ENCODE measurements around the gene ZNF385C. TPM values are rescaled to one million over a fixed set of nuclear protein-coding genes. Genes with fewer than 3 reads are reported as not detected.

The ZNF385C gene
- 0.12 to 0.39 TPM (median 0.30 TPM) in 5 replicates for total RNA-seq (2022; extraction: Qiagen RNA extraction)

GRCh38 chr17:42097691-42098631 lies at the start of gene ZNF385C:
ZNF385C (minus strand) TSS chr17:42098473; CDS start chr17:42063056, 35,417 bp downstream.

GRCh38 chr17:42122371-42123303 lies 24.4 kb upstream of the ZNF385C start, which contains the start of gene HSPB9:
HSPB9 (plus strand) TSS chr17:42122804; CDS start chr17:42122851, 47 bp downstream.

GRCh38 chr17:42120770-42121769 lies 22.8 kb upstream of the ZNF385C start, which contains the start of gene KAT2A:
KAT2A (minus strand) TSS chr17:42121367; CDS start chr17:42121304, 63 bp downstream.

GRCh38 chr17:42112552-42113176 lies 14.4 kb upstream of the ZNF385C start, which contains the start of gene DHX58:
DHX58 (minus strand) TSS chr17:42112714; CDS start chr17:42111892, 822 bp downstream.

GRCh38 chr17:42050393-42051012 lies 47.8 kb downstream of the ZNF385C start, which contains the start of gene C17orf113:
C17orf113 (minus strand) TSS chr17:42050601; CDS start chr17:42043376, 7,225 bp downstream.

GRCh38 chr17:42019509-42020404 lies 78.5 kb downstream of the ZNF385C start, which contains the start of gene NKIRAS2:
NKIRAS2 (plus strand) TSS chr17:42020090; CDS start chr17:42021578, 1,488 bp downstream.

GRCh38 chr17:42016941-42017865 lies 81.1 kb downstream of the ZNF385C start, which contains the start of gene DNAJC7:
DNAJC7 (minus strand) TSS chr17:42017439; CDS start chr17:42017416, 23 bp downstream.

Other genes starting within 250 kb of the ZNF385C start
- 2.1 to 5.0 TPM (median 2.9 TPM) in 5 replicates for gene KLHL11, start 233.1 kb downstream of the ZNF385C start, total RNA-seq (2022; extraction: Qiagen RNA extraction)
- gene ACLY, start 179.5 kb downstream of the ZNF385C start, total RNA-seq (2022; extraction: Qiagen RNA extraction), result 227 to 340 TPM (median 260 TPM) in 5 replicates
- 1.1 to 1.7 TPM (median 1.6 TPM) in 5 replicates for gene ODAD4, start 167.9 kb downstream of the ZNF385C start, total RNA-seq (2022; extraction: Qiagen RNA extraction)
- 64.1 to 67.9 TPM (median 66.6 TPM) in 5 replicates for gene CNP, start 131.7 kb downstream of the ZNF385C start, total RNA-seq (2022; extraction: Qiagen RNA extraction)
- gene DNAJC7, start 81.0 kb downstream of the ZNF385C start, total RNA-seq (2022; extraction: Qiagen RNA extraction), result 111 to 114 TPM (median 113 TPM) in 5 replicates
- 40.1 to 51.5 TPM (median 44.0 TPM) in 5 replicates for gene NKIRAS2, start 78.4 kb downstream of the ZNF385C start, total RNA-seq (2022; extraction: Qiagen RNA extraction)
- 0.53 to 0.92 TPM (median 0.73 TPM) in 5 replicates for gene C17orf113, start 47.9 kb downstream of the ZNF385C start, total RNA-seq (2022; extraction: Qiagen RNA extraction)
- gene DHX58, start 14.2 kb upstream of the ZNF385C start, total RNA-seq (2022; extraction: Qiagen RNA extraction), result 0.22 to 0.62 TPM (median 0.45 TPM) in 5 replicates
- 41.3 to 45.4 TPM (median 44.6 TPM) in 5 replicates for gene KAT2A, start 22.9 kb upstream of the ZNF385C start, total RNA-seq (2022; extraction: Qiagen RNA extraction)
- not detected in 5 replicates for gene HSPB9, start 24.3 kb upstream of the ZNF385C start, total RNA-seq (2022; extraction: Qiagen RNA extraction)
- gene RAB5C, start 56.5 kb upstream of the ZNF385C start, total RNA-seq (2022; extraction: Qiagen RNA extraction), result 234 to 263 TPM (median 254 TPM) in 5 replicates
- gene KCNH4, start 82.7 kb upstream of the ZNF385C start, total RNA-seq (2022; extraction: Qiagen RNA extraction), result 0.20 to 0.36 TPM (median 0.35 TPM) in 5 replicates
- gene HCRT, start 87.0 kb upstream of the ZNF385C start, total RNA-seq (2022; extraction: Qiagen RNA extraction), result 0.21 to 0.50 TPM in 2 of 5 replicates, not detected in the others
- 18.0 to 20.3 TPM (median 19.5 TPM) in 5 replicates for gene GHDC, start 96.0 kb upstream of the ZNF385C start, total RNA-seq (2022; extraction: Qiagen RNA extraction)
- gene STAT5B, start 177.9 kb upstream of the ZNF385C start, total RNA-seq (2022; extraction: Qiagen RNA extraction), result 22.8 to 30.4 TPM (median 28.5 TPM) in 5 replicates
- gene STAT5A, start 190.0 kb upstream of the ZNF385C start, total RNA-seq (2022; extraction: Qiagen RNA extraction), result 5.7 to 7.7 TPM (median 6.3 TPM) in 5 replicates